Aorta (tissue), 5 donors: ENCODE measurements around the gene CYBA. TPM values are rescaled to one million over a fixed set of nuclear protein-coding genes. Genes with fewer than 3 reads are reported as not detected.

ENCODE experiments used
- ATAC-seq: fragments of 200-7000 bp; cut with Tn5 transposase; one replicate; pipeline ENCODE4 v1.9.1; 2022; ENCODE audit warnings: moderate library complexity; ENCODE audit not compliant: low FRiP score
- DNase-seq, 2 donors: peaks; one replicate each; pipeline ENCODE4 v3.0.0-alpha.2; 2020
- H3K27ac ChIP-seq, 2 donors: one replicate each; pipeline ENCODE4 v1.5.1; 2013; ENCODE audit warnings: low read length in 2 of 2, mild to moderate bottlenecking in 2 of 2, moderate library complexity in 2 of 2, control low read depth in 1 of 2, inconsistent platforms in 1 of 2, low read depth in 1 of 2
- H3K27me3 ChIP-seq, 2 donors: one replicate each; pipeline ENCODE4 v1.6.1; 2013; ENCODE audit warnings: control low read depth in 1 of 2, low read length in 1 of 2, mild to moderate bottlenecking in 1 of 2, moderate library complexity in 1 of 2; ENCODE audit not compliant: insufficient read depth in 2 of 2, control insufficient read depth in 1 of 2
- H3K36me3 ChIP-seq, 2 donors: one replicate each; pipeline ENCODE4 v1.6.1; 2013; ENCODE audit warnings: control low read depth in 1 of 2, low read length in 1 of 2, mild to moderate bottlenecking in 1 of 2; ENCODE audit not compliant: insufficient read depth in 2 of 2, control insufficient read depth in 1 of 2
- H3K4me1 ChIP-seq, 2 donors: one replicate each; pipeline ENCODE4 v1.6.1; 2013; ENCODE audit warnings: low read length in 2 of 2, control low read depth in 1 of 2, mild to moderate bottlenecking in 1 of 2, moderate library complexity in 1 of 2; ENCODE audit not compliant: insufficient read depth in 2 of 2, control insufficient read depth in 1 of 2
- H3K4me3 ChIP-seq, 2 donors: one replicate each; pipeline ENCODE4 v1.5.1; 2013; ENCODE audit warnings: low read length in 2 of 2, control low read depth in 1 of 2, mild to moderate bottlenecking in 1 of 2
- H3K9me3 ChIP-seq: one replicate; pipeline ENCODE4 v1.6.1; 2013; ENCODE audit warnings: mild to moderate bottlenecking, low read length; ENCODE audit not compliant: control insufficient read depth
- WGBS, 2 donors: extraction: QIAGEN DNeasy Blood & Tissue Kit; methylation state at CpG; one replicate each; pipeline ENCODE4 v1.1.7; 2013; 5-methylcytosine and 5-hydroxymethylcytosine counted together
- intact Hi-C, 2 donors: fragments of 100-400 bp; cut with DNase I; formaldehyde crosslinking; loops; one replicate each; pipeline versions ENCODE4 v1.14.2 to v1.15.0; 2022
- polyA plus RNA-seq, 2 donors: library from polyadenylated mRNA; stranded (reverse); fragments of 200-250 nt; gene quantifications; one replicate each; pipeline ENCODE4 v1.2.3, GENCODE V29; 2013
- total RNA-seq, 2 donors: library from RNA; stranded (reverse); fragmentation: NEBNext Ultra II Directional; extraction: Animal tissue kit (Norgen Biotek cat#: 25700); gene quantifications; one replicate each; pipeline ENCODE4 v1.2.1, GENCODE V29; 2021
- donor health status: healthy with polysubstance abuse.
- donor health status: Bipolar disorder and iron deficiency.
- donor health status: DM: no; HTN: no; CAD: no.
- donor health status: DM: no; HTN: no; CAD: no.
- donor health status: DM: yes; HTN: yes; CAD: no.

The CYBA gene
- total and polyA plus RNA-seq, 4 donors = 79.2 to 148 (median 103) TPM

DNA sequence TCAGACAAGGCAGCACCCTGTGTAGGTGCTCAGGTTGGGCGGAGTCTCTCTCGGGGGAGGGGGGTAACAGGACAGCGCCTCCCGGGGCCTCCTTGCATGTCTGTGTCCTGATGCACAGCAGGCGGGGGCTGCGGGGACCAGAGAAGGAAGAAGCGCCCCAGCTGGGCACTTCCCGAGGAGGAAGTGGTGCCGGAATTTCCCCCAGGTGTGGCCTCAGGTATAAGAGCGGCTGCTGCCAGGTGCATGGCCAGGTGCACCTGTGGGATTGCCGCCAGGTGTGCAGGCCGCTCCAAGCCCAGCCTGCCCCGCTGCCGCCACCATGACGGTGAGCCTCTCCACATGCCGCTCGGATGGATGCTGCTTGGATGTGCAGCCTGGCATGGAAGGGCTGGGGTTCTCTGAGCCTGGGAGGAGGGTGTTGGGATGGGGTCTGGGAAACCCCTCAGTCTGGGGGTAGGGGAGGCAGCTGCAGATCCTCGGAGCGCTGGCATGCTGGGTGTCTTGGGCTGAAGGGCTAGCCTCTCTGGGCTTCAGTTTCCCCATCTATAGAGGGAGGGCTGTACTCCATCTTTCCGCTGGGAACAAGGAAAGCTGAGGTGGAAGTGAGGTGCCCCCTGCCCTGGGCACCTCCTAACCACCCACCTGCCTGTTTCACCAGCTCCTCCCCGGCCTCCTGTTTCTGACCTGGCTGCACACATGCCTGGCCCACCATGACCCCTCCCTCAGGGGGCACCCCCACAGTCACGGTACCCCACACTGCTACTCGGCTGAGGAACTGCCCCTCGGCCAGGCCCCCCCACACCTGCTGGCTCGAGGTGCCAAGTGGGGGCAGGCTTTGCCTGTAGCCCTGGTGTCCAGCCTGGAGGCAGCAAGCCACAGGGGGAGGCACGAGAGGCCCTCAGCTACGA lies 12.3 kb downstream of the CYBA start, which contains the start of gene IL17C:
TSS of gene IL17C (plus strand) at position 250 of the 908 bp plus-strand sequence. CDS start at position 320, 70 bp downstream.
- Histone ChIP-seq H3K27ac (no peak within 1 kb of the TSS), H3K4me3 (no peak within 1 kb of the TSS), H3K4me1 (no peaks in the 10 kb centered on the region), H3K9me3 (no peaks in the 10 kb centered on the region), H3K36me3 (no peaks in the 10 kb centered on the region), H3K27me3 (no peaks in the 10 kb centered on the region)
- no peak for ATAC-seq
- intact Hi-C loops = no loop called here
- DNase-seq = no peak
- WGBS, 2 donors = 47 to 48% methylated on average over 27 of the region's 27 CpGs

DNA sequence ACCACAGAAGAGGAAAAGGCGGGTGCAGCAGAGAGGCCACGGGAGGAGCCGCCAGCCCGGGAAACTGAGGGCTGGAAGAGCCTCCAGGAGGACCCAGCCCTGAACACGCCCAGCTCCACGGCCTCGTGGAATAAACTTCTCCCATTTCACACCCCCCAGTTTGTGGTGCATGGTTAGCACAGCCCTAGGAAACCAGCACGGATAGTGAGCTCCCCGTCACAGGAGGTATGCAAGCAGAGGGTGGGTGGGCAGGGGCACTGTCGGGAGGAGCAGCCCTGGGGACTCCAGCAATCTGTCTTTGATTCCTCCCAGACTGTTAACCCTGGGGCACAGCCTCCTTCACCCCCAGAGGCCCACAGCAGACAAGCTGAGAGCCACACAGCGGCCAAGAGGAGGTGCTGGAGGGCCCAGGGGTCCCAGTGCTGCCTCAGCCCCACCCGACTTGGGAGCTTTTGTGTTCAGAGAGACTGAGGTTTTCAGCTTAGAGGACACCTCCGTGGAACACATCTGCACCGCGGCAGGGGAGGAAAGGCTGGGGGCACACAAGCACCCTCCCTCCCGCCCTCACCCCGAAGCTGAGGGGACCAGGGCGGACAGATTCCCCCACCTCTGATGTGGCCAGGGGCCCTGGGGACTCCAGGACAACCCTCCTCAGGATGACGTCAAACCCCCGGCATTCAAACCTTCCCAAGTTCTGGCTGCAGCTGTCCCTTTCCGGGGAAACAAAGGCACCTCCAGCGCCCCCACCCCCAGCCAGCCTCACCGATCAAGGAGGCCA lies 14.2 kb downstream of the CYBA start:
- Histone ChIP-seq H3K4me3 (no peak overlapping the region), H3K27me3 (no peaks in the 10 kb centered on the region), H3K9me3 (no peaks in the 10 kb centered on the region), H3K36me3 (peaks cover 0 to 2% of the 10 kb centered on the region in 2 donors), H3K27ac (no peak overlapping the region), H3K4me1 (no peaks in the 10 kb centered on the region)
- intact Hi-C loops = no loop called here
- WGBS, 2 donors = 74 to 75% methylated on average over 21 to 23 of the region's 23 CpGs
- no peak for DNase-seq
- ATAC-seq = no peak

- Histone ChIP-seq H3K9me3 (no peaks in the 10 kb centered on the region), H3K36me3 (peaks cover 1 to 2% of the 10 kb centered on the region in 2 donors), H3K4me1 (no peaks in the 10 kb centered on the region), H3K4me3 (no peak overlapping the region), H3K27ac (no peak overlapping the region), H3K27me3 (no peaks in the 10 kb centered on the region)
- intact Hi-C loops = no loop called here
- WGBS, 2 donors = 93 to 94% methylated on average over 17 of the region's 17 CpGs
- no peak for ATAC-seq
- DNase-seq = no peak
Observed at GRCh38 chr16:88635671-88636319, 15.1 kb downstream of the CYBA start.

DNA sequence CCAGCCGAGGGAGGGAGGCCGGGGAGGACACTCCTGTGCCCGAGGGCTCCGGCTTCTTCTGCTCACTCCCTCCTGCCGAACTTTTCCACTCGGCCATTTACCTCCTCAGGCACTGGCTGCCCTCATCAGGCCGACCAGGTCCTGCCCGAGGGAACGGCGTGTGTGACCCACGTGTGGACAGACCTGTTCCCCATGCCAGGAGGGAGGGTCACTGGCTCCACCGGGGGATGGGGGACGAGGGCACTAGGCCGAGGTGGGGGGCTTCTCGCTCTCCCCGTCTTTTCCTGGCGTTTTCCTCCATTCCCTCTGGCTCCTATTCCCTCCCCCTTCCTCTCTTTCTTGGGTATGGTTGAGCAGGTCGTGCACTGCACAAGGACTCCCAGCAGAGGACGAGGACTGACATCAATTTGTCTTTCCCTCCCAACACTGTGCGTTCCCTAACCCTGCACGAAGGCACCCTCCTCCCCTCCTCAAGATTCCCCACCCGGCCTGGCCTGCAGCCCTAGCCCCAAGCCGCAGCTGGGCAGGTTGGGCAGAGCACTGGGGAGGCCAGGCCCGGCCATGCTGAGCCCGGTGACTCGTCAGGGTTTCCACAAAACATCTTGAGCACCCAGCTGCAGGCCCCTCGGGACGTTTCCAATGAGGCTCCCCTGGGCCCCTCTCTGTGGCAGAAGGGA lies 15.7 kb downstream of the CYBA start:
- no peak overlapping the region for H3K4me3 ChIP-seq
- H3K36me3 ChIP-seq = peaks cover 2 to 6% of the 10 kb centered on the region in 2 donors
- no peaks in the 10 kb centered on the region for H3K9me3 ChIP-seq
- H3K27ac ChIP-seq = no peak overlapping the region
- H3K27me3 ChIP-seq = no peaks in the 10 kb centered on the region
- no peak for DNase-seq
- WGBS, 2 donors = 56 to 62% methylated on average over 27 to 28 of the region's 28 CpGs
- no peaks in the 10 kb centered on the region for H3K4me1 ChIP-seq
- ATAC-seq = no peak
- intact Hi-C loops = no loop called here

GRCh38 chr16:88634141-88634993 lies 16.5 kb downstream of the CYBA start:
- no peaks in the 10 kb centered on the region for H3K9me3 ChIP-seq
- no peak overlapping the region for H3K27ac ChIP-seq
- H3K36me3 ChIP-seq = peaks cover 2 to 9% of the 10 kb centered on the region in 2 donors
- H3K27me3 ChIP-seq = no peaks in the 10 kb centered on the region
- no peak overlapping the region for H3K4me3 ChIP-seq
- WGBS, 2 donors = 21 to 29% methylated on average over 62 to 82 of the region's 82 CpGs
- H3K4me1 ChIP-seq = no peaks in the 10 kb centered on the region
- peak; percentile 71 to 86 for DNase-seq
- ATAC-seq = peak; percentile 23
- intact Hi-C loops = no loop called here

DNA sequence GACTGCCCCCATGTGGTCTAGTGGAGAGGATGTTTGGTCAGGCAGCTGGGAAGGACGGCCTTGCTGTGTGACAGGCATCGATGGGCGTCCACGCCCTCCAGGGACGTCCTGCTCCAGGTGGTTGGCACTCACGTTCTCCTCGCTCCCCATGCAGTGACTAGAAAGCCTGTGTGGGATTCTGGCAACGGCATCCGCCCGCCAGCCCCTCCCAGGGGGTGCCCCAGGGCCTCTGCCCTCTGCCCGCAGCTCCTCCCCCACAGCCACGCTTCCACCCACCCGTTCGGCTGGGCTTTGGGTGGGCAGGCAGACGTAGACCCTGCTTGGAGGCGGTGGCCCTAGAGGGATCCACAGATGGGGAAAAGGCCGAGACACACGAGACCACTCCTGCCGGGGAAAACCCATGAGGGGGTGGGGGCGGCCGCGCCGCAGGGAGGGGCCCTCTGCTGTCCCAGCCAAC lies 17.1 kb downstream of the CYBA start:
- Histone ChIP-seq H3K4me3 (no peak overlapping the region), H3K9me3 (no peaks in the 10 kb centered on the region), H3K27ac (no peak overlapping the region), H3K4me1 (no peaks in the 10 kb centered on the region), H3K36me3 (peaks cover 2 to 9% of the 10 kb centered on the region in 2 donors), H3K27me3 (no peaks in the 10 kb centered on the region)
- DNase-seq (no peak), ATAC-seq (peak; percentile 40)
- 68 to 71% methylated on average over 19 to 23 of the region's 23 CpGs for WGBS, 2 donors
- intact Hi-C loops = no loop called here

DNA sequence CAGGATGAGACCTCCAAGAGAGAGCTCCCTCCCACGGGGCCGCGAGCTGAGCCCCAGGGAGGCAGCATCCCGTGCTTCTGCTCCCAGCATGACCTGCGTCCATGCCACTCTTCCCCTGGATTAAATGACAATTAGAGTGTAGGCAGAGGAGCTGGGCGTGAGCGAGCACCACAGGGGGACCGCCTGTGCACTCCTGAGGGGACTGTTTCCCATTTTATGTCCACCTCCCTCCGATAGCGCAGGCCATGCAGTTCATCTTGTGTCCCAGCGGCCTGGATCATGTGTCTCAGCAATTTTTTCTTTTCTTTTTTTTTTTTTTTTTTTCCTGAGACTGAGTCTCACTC lies 18.3 kb downstream of the CYBA start:
- no peak overlapping the region for H3K27ac ChIP-seq
- H3K4me1 ChIP-seq = no peaks in the 10 kb centered on the region
- H3K4me3 ChIP-seq = no peak overlapping the region
- ATAC-seq (no peak), DNase-seq (no peak)
- peaks cover 2 to 9% of the 10 kb centered on the region in 2 donors for H3K36me3 ChIP-seq
- WGBS, 2 donors = 88 to 94% methylated on average over 11 of the region's 11 CpGs
- no peaks in the 10 kb centered on the region for H3K27me3 ChIP-seq
- H3K9me3 ChIP-seq = no peaks in the 10 kb centered on the region
- intact Hi-C loops = no loop called here
